Measurements from ENCODE around the gene HSD17B11.
"Not testable (repeated sequence)": the region's sequence is repeated elsewhere in the genome, so short reads cannot be mapped to it uniquely, and the experiment has no call there.

HSD17B11 gene

GRCh38 chr4:87356832-87357526 lies 34.0 kb downstream of the HSD17B11 start:
- no peak for DNase-seq (ENCODE audit: low spot score)

DNA sequence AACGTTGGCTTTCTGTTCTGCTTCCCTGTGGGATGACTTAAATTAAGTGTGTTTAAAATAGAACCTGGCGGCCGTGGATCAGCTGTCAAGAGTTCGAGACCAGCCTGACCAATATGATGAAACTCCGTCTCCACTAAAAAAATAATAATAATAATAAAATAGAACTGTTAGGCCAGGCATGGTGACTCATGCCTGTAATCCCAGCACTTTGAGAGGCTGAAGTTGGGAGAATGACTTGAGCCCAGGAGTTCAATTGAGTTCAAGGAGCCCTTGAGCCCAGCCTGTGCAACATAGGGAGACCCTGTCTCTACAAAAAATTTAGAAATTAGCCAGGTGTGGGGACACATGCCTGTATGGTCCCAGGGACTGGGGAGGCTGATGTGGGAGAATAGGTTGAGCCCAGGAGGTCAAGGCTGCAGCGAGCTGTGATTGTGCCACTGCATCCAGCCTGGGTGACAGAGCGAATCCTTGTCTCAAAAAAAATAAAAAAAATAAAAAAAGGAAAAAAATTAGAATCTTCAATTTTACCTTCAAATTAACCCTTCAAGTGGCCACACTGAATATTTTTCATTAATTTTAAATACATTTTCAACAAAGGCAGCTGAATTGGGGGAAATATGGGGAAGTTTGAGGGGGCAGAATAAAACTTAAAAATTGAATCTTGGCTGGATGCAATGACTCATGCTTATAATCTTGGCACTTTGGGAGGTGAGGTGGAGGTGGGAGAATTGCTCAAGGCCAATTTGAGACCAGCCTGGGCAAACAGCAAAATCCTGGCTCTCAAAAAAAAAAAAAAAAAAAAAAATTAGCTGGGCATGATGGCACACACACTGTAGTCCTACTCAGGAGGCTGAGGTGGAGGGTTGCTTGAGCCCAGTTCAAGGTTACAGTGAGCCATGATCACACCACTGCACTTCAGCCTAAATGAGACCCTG lies 36.6 kb downstream of the HSD17B11 start:
- DNase-seq (ENCODE audit: low spot score): no peak

GRCh38 chr4:87353592-87353991 lies 37.4 kb downstream of the HSD17B11 start:
- no peak for DNase-seq (ENCODE audit: low spot score)

GRCh38 chr4:87345139-87345538 lies 45.8 kb downstream of the HSD17B11 start:
- no peak for DNase-seq (ENCODE audit: low spot score)

DNA sequence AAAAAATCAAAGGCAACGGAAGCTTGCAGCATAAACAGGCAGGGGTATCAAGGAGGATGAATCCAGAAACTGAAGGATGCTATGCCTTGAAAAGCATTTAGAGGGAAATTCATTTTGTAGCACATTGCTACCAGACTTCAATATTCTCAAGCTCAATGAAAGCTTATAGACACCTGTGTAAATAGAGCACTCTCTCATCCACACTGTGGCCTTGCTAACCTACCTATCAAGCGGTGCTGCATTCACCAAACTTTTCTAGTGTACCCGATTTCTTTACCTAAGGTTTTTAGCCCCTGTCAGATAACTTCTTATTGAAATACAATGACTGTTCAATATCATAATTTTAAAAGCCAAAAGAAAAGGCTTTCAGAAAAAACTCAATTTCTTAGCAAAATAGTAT lies 48.1 kb downstream of the HSD17B11 start:
- DNase-seq (ENCODE audit: low spot score): no peak

DNA sequence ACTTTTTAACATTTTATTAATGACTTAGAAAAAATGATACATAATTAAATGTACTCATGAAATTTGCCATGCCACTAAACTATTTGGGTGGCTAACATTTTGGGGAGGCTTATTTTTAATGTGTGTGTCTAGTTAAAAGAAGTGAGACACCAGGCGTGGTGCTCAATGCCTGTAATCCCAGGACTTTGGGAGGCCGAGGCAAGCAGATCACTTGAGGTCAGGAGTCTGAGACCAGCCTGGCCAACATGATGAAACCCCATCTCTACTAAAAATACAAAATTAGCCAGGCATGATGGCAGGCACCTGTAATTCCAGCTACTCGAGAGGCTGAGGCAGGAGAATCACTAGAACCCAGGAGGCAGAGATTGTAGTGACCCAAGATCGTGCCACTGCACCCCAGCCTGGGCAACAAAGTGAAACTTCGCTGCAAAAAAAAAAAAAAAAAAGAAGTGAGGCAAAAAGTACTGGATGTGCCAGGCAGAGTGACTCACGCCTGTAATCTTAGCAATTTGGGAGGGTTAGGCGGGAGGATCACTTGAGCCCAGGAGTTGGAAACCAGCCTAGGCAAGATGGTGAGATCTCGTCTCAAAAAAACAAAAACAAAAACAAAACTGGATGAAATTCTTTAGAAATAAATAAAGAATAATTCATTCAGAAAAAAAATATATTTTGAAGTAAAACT lies 48.9 kb downstream of the HSD17B11 start:
- not testable (repeated sequence) for DNase-seq (ENCODE audit: low spot score)

DNA sequence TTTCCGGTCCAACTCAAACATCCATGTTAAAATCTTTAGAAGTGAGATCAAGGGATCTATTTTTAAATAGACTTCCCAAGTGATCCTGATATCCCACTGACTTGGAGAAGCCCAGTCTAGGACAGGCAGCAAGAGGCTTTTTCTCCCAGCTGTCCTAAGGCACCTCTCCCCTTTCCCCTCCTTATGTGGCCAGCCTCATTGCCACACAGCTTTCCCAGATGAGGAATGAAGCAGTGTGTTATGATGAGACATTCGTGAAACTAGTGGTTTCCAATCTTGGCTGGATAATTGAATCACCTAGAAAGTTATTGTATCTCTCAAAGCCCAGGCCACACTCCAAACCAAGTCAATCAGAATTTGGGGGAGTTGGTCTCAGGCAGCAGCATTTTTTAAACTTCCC lies 51.5 kb downstream of the HSD17B11 start:
- DNase-seq (ENCODE audit: low spot score): no peak

DNA sequence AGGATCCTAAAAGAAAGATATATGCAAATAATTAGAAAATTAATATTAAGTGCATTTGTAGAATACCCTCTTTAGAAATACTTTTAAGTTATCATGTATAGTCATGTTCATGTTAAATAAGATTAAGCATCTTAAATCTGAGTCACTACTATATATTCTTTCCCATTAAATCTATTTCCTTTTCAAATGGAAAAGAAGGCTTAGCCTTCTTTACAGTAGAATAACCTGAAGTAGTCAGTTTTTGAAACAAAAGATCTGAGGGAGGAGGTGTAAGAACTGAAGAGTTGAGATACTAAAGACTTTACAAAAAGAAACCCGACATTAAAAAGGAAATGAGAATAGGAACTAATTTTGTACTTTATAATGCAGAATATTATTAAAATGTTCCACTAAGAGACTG lies 53.6 kb downstream of the HSD17B11 start:
- DNase-seq (ENCODE audit: low spot score): no peak

DNA sequence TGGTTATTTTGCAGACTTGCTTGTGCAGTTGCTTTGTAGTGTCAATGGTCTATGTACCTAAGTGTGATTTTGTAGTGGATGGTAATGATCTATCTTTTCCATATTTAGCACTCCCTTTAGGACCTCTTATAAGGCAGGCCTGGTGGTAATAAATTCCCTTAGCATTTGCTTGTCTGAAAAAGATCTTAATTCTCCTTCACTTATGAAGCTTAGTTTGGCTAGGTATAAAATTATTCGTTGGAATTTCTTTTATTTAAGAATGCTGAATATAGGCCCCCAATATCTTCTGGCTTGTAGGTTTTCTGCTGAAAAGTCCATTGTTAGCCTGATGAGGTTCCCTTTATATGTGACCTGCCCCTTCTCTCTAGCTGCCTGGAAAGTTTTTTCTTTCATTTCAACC lies 57.7 kb downstream of the HSD17B11 start:
- no peak for DNase-seq (ENCODE audit: low spot score)

- no peak for DNase-seq (ENCODE audit: low spot score)
Observed at GRCh38 chr4:87330761-87331160, 60.2 kb downstream of the HSD17B11 start.

DNA sequence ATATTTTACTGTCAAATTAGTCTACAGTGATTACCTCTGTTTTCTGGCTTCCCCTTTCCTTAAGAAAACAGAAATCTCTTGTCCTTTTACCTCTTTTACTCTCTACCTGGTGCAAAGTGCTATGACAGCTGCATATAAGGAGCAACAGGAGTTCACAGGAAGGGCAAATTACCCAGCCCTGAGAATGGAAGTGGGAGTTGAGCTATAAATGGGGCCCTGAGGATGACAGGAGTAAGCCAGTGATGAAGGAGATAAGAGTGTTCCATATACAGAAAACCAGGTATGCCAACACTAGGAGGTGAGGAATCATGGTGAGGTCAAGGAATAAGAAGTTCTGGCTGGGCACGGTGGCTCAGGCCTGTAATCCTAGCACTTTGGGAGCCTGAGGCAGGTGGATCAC lies 63.9 kb downstream of the HSD17B11 start:
- DNase-seq (ENCODE audit: low spot score): no peak

DNA sequence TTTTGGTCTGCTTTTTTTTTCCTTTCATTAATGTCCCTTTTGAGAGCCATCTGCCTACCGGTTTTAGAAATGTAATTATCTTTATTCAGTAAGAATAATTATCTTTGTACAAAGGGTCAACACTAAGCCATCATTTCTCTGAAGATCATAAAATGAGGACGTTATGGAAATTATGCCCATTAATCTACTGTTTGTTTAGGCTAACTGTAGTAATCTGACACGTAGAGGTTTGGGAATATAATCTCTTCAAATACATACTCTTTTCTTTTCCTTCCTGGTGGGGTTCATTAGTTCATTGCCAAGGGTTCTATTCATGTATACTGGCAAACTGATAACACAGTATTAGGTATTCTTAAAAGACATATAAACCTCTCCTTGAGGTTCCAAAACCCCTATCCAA lies 64.5 kb downstream of the HSD17B11 start:
- no peak for DNase-seq (ENCODE audit: low spot score)

GRCh38 chr4:87322754-87323153 lies 68.2 kb downstream of the HSD17B11 start, which contains the start of gene HSD17B13:
Gene HSD17B13 (minus strand): TSS chr4:87322882. CDS start chr4:87322841, 41 bp downstream.
- no peak for DNase-seq (ENCODE audit: low spot score)

DNA sequence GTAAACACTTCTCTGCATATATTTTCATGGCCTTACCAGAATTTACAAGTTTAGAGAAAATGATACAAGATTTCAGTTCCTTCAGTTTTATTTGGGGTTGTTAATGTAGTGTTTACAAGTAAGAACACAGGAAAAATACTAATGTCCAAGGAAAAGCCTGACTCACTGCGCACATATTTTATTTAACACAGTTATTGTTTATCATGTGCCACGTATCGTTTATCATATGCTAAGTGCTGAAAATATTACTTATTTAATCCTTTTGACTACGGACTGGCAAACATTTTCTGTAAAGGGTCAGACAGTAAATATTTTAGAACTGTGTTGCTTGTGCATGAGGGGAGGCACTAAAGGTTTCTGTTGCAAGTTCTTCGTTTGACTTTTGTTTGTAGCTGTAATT lies 69.1 kb downstream of the HSD17B11 start:
- no peak for DNase-seq (ENCODE audit: low spot score)

- DNase-seq (ENCODE audit: low spot score): no peak
Observed at GRCh38 chr4:87317527-87317926, 73.5 kb downstream of the HSD17B11 start.

GRCh38 chr4:87316961-87317360 lies 74.0 kb downstream of the HSD17B11 start:
- DNase-seq (ENCODE audit: low spot score): no peak

- not testable (repeated sequence) for DNase-seq (ENCODE audit: low spot score)
Observed at GRCh38 chr4:87315000-87315399, 76.0 kb downstream of the HSD17B11 start.

- DNase-seq (ENCODE audit: low spot score): no peak
Observed at GRCh38 chr4:87313756-87314155, 77.2 kb downstream of the HSD17B11 start.

DNA sequence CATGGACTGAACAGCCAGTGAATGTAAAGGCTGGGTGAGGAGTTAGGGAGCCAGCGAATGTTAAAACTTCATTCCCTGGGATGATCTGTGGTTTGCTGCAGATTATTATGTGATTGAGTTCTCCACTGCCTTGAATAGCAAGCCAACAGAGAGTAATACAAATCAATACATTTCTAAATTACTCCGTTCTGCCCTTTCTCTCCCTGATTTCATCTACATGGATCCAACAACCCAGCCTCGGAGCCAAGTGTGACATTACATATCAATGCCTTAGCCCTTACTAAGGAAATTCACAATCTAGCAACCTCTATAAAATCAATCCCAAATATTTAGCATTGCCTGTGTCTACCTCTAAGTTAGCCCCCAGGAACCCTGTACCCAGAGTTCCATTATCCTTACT lies 79.3 kb downstream of the HSD17B11 start:
- DNase-seq (ENCODE audit: low spot score): no peak

DNA sequence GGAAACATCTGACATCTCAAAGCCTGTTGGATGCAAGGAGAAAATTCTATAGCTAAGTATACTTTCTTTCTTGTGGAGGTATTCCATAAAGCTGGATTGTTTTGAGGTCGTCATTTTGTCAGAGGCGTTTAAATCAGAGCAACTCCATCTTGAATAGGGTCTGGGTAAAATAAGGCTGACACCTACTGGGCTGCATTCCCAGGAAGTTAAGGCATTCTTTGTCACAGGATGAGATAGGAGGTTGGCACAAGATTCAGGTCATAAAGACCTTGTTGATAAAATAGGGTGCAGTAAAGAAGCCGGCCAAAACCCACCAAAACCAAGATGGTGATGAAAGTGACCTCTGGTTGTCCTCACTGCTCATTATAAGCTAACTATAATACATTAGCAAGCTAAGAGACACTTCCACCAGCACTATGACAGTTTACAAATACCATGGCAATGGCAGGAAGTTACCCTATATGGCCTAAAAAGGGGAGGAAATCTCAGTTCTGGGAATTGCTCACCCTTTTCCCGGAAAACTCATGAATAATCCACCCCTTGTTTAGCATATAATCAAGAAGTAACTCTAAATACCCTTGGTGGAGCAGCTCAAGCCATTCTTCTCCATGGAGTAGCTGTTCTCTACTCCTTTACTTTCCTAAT lies 80.2 kb downstream of the HSD17B11 start:
- DNase-seq (ENCODE audit: low spot score): no peak

- DNase-seq (ENCODE audit: low spot score): no peak
Observed at GRCh38 chr4:87309625-87310024, 81.4 kb downstream of the HSD17B11 start.

GRCh38 chr4:87306056-87306455 lies 84.9 kb downstream of the HSD17B11 start:
- DNase-seq (ENCODE audit: low spot score): no peak

All from SW480 (cell line).